ENCODE measurements around the gene SETX. TPM values are rescaled to one million over a fixed set of nuclear protein-coding genes. Genes with fewer than 3 reads are reported as not detected.
"Not testable (repeated sequence)": the region's sequence is repeated elsewhere in the genome, so short reads cannot be mapped to it uniquely, and the experiment has no call there.

SETX gene
- total RNA-seq, 1 experiment from 2014 or later: 31.8 TPM

DNA sequence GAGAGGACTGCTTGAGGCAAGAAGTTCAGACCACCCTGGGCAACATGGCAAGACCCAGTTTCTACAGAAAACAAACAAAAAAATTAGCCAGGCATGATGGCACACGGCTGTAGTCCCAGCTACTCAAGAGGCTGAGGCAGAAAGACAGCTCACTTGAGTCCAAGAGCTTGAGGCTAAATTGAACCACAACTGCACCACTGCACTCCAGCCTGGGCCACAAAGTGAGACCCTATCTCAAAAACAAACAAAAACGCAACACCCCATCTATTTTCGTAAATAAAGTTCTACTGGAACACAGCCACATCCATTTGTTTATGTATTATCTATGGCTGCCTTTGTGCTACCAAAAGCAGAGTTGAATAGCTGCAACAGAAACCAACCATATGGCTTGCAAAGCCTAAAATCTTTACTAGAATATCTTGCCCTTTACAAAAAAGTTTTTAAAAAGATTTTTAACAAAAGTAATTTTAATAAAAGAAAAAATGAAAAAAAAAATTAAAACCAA, 67.5 kb downstream of the SETX start:
- DNase-seq (ENCODE audit: low read depth): no peak

DNA sequence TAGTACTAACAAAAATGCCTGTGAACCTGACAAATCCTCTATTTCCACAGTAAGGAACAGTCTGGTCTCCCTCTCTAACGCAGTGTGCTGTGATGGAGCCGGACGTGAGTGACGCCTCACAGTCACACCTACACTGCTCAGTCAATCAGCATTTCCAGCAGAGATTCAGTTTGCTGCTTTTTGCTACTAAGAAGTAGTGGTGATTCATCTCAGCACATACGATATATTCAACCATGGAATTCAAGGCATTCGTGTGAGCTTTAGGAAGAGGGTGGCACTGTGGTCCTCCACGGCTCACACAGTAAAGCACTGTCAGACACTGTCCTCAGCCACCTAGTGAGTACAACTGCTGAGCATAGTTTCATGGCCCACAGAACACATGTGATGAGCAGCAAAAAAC, 70.9 kb downstream of the SETX start:
- DNase-seq (ENCODE audit: low read depth): no peak

DNA sequence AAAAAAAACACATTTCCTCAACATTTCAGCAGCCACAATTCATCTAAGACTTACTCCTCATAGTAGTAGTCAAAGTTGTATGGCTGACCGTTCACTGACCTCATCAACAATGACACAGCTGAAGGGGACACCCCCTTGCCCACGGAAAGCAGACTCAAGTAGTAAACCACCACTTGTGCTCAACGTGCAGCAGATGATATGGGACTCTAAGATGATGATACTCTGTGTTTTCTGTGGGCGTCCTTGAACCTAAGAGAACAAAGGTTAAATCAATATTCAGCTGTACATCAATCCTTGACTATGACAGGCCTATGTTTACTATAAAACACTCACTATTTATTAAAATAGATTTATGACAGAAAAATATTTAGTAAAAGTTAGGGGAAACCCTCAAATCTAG, 71.6 kb downstream of the SETX start:
- DNase-seq (ENCODE audit: low read depth): no peak

DNA sequence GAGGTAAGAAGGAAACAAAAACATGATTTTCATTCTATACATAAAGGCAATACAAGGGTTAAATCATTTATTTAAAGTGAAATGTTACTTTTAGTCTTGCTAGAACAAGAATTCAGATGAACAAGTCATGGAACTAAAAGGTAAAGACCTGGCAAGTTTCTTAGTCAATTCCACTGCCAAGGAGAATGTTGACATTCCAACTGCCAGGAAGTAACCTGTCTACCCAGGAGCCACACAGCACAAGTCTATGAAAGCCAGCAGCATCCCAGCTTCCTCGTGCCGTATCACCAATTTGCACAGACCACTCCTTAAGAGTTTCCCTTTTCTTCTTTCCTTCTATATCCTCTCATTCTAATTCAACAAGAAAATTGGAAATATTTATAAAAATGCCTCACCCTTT, 79.9 kb downstream of the SETX start:
- DNase-seq (ENCODE audit: low read depth): no peak

DNA sequence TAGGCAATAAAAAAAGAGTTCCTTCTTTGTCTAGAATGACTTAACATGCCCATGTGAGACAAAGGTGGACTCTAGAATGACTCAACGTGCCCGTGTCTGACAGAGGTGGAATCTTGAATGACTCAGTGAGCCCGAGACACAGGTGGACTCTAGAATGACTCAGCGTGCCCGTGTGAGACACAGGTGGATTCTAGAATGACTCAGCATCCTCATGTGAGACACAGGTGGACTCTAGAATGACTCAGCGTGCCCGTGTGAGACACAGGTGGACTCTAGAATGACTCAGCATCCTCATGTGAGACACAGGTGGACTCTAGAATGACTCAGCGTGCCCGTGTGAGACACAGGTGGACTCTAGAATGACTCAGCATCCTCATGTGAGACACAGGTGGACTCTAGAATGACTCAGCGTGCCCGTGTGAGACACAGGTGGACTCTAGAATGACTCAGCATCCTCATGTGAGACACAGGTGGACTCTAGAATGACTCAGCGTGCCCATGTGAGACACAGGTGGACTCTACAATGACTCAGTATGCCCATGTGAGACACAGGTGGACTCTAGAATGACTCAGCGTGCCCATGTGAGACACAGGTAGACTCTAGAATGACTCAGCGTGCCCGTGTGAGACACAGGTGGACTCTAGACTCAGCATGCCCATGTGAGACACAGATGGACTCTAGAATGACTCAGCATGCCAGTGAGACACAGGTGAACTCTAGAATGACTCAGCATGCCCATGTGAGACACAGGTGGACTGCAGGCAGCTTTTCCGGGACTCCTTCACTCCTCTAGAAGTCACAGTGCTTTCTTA, 84.9 kb downstream of the SETX start:
- DNase-seq (ENCODE audit: low read depth): not testable (repeated sequence)

DNA sequence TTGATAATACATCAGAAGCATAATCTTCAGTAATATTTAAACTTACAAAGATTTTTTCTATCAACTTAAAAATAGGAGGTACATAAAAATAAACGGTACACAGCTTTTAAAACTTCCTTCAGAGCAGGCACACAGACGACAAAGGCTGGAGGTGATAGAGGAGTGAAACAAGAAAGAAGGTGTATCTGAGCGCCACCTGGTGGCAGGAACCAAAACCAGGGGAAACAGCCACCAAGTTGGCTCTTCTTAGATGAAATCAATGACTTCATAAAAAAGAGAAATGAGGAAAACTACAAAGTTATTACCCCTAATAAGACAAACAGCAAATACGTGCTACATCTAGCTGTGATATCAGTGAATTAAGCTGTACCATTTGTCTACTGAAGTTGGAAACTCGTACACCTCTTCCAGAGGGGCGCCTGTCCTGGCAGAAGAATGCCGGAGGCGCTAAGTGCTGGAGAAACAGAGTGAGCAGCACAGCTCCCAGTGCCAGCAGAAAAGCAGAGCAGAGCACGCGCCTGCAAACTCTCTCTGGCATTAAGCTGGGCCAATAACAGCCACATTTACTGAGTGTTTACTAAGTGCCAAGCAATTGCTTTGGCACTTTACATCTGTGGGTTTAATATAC, 85.9 kb downstream of the SETX start:
- DNase-seq (ENCODE audit: low read depth): peak; percentile 48

DNA sequence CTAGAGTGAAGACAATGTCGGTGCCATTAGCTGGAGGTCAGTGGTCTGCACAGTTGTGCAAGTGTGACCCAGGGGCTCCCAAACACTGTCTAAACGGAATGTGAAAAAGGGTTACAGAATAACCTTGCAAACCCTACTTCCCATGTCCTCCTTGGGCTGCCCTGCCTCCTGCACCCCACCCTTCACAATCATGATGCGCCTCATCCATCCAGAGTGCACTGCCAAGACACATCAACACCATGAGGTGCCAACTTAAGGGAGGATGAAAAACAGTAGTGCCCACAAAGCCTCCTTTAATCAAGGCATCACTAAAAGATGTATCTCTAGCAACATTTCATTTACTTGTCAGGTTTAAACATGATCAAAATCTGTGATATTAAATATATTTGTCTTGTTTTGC, 87.1 kb downstream of the SETX start:
- no peak for DNase-seq (ENCODE audit: low read depth)

DNA sequence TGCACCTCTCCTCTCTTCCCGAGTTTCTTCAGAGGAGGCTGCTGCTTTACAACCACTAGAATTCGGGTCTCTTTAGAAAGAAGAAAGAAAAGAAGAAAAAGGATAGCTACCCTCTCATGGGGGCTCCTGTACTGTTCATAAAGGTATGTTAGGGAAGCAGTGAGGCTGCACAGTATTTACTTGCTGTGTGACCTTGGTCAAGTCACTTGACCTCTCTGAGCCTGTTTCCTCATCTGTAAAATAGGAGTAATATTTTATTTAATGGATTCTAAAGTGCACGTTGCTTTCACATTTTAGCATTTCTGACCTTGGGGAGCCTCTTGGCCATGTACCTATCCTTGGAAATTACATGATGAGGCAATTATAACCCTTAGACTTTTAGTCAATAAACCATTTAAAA, 88.8 kb downstream of the SETX start:
- DNase-seq (ENCODE audit: low read depth): no peak

DNA sequence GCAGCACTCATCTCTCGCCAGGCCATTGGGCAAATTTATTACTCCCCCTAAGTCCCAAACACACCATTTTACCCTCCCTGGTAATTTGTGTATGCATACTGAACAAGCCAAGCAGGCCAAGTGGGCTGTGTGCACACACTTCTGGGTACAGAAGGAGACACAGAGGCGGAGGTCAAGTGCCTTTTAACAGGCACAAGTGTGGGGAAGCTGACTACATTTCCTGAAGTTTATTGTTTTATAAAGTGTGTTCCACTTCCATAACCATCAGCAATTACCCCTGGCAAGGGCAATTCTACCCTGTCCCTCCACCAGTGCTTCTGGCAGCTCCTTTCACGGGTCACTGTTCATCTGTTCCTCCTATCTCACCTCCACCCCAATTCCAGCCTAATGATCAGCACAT, 93.9 kb downstream of the SETX start:
- no peak for DNase-seq (ENCODE audit: low read depth)

DNA sequence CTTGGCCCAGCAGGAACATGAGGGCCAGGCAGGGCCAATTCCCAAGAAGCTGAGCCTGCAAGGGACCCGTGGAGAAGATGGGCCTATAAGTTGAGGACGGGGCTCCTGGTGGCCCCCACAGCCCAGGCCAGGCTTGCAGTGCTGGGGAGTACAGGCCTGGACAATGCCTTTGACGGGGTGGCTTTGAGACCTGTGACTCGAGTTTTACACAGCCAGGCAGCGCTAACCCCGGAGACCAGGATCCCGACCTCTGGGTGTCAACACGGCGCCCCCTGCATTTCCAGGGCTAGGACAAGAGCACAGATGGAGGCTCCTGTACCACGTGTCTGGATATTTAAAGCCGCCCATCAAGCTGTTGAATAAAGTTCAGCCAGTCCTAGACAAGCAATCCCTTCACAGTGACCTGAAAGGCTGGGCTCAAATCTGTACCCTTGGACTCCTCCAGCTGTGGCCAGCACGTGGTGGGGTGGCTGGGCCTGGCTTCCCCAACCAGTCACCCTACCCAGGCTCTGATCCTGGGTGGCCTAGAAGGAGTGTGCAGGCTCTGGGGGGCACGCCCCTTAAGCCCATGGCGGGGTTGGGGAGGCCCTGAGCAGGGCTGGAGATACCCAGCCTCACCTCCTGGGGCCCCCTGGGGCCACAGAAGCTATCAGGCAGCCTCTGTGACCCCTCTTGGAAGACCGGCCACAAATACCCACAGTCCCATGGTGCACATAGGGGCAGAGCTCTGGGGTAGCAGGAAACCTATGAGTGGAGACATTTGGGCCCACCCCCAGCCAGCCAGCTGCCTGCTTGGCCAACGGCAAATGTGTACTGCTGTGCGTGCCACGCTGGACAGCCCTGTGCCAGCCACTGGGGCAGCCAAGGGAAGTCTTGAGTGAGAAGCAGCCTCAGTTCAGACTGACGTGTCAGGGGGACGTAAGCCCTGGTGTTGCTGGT, 104.2 kb downstream of the SETX start:
- DNase-seq (ENCODE audit: low read depth): no peak

DNA sequence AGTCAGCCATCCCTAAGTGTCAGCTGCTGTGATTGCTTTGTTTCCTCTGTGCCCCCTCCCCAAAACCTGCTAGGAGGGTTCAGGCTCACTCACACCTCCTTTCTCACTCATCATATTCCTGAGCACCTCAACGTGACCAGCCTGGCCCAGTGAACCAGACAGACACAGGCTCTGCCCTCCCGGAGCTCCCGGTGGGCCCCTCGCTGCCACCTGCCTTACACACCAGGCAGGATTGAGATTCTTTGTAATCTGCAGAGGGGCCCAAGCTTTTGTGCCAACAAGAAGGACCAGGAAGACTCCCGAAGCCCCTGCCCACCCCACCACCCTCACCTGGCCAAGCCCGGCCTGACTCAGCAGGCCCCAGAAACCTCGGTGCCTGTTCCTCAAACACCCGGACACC, 105.1 kb downstream of the SETX start:
- no peak for DNase-seq (ENCODE audit: low read depth)

DNA sequence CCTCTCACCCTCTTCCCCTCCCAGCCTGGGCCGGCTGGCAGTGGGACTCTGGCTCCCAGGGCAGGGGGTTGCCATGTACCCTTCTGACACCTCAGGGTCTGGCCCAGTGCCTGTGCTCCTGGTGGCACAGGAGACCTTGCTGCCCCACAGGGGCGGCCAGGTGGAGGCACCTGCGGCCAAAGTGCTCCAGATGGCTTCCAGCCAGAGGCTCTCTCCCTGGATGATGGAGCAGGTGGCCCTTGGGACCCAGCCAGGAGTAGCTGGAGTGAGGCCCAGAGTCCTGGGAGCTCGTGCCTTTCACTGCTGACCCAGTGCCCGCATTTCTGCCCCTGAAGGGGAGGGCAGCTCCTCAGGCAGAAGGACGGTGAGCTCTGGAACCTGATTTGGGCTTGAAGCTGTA, 105.7 kb downstream of the SETX start:
- no peak for DNase-seq (ENCODE audit: low read depth)

DNA sequence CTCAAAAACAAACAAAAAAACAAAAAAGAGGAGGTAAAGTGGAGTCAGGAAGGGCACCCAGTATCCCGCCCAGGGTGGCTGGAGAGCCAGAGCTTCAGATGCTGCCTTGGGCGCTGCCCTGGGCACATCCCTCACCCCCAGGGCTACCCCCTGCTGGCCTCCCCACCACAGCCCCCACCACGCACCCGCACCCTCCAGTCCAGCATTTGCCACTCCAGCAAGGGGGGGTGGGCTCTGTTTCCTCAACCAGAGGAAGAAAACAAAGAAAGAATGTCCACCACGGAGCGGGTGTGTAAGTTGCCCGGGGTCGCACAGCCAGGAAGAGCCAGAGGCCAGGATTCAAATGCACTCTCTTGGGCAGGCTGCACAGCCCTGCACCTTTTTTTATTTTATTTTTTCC, 106.8 kb downstream of the SETX start:
- no peak for DNase-seq (ENCODE audit: low read depth)

DNA sequence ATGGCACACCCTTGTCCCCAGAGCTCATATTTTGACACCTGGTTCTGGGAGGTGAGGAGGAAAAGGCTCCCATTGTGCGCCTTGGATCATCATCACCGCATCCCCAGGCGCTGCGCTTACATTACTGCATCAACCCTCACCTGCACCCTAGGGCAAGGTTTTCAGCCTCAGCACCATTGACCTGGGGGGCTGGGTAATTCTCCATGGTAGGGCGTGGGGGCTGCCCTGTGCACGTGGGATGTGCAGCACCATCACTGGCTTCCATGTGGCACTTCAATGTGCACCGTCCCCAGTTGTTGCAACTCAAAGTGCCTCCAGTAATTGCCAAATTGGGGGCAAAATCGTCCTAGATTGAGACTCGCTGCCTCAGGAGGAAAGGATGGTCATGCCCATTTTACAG, 109.3 kb downstream of the SETX start:
- no peak for DNase-seq (ENCODE audit: low read depth)

DNA sequence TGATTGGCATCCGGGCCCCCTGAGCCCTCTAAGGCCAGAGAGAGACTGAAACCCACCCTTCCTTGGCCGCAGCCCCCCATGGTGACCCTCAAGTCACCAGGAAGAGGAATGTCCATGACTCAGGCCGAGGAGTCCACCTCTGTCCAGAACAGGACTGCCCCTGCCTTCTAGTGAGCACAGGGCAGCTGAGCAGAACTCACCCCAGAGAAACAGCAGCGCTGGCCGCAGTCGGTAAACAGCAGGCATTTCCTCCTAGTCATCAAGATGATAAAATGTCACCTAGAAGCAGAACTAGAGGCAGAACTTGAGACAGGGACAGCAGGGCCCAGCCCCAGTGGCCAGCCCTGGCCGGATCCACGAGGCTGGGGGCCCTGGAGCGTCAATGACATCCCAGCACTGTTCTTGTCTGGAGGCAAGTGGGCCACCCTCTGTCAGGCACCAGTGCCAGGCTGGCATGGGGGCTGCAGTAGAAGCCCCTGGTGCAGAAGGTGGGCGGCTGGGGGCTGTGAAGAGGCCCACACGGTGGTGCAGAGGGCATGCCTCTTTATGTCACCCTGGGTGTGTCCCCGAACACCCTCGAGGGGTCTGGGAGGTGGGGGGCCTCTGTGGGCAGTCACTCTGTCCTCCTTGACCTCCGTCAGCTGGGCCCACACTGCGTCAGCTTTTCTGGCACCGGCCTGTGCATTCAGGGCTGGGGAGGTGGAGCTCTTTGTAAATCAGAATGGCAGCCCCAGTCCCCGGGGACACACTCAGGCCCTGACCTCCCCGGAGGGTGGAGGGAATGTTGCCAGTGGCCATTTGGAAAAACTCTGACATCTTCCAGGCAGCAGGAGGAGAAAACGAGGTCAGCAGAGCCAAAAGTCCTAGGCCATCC, 110.0 kb downstream of the SETX start:
- DNase-seq (ENCODE audit: low read depth): no peak

DNA sequence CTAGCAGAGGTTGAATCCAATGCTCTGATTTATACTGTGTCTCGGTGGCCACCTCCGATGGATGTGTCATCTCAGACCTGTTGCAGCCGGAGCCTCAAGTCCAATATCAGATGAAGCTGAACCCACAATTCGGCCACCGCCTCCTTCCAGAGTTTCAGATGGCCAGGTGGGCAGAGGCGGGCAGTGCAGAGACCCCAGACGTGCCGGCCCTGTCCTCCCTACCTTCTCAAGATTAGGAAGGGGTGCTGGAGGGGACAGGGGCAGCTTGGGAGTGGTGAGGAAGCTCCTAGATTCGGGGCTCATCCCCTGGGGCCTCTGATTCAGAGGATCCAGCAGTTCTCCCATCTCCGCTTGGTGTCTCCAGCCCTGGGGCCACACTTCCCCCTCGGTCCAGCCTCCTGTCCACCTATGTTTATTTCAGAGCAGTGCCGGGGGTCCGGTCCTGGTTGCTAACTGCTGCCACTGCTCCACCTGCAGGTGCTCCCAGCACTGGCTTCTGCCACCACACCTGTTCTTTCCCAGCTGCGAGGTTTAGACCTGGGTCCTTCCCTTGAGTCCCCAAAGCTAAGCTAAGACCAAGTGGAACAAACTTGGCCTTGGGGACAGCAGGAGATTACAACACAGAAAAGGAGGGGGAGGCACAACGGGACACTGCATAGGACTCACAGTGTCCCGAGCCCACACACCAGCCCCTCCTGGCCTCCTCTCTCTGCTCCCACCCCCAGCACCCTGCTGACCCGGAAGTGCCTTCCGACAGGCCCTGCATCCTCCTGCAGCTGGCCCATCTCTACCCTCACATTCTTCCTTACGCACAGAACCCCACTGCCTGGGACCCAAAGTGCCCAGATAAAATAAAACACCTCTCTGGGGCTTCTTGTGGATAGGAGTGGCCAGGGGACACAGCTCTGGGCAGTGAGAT, 111.4 kb downstream of the SETX start:
- DNase-seq (ENCODE audit: low read depth): no peak

DNA sequence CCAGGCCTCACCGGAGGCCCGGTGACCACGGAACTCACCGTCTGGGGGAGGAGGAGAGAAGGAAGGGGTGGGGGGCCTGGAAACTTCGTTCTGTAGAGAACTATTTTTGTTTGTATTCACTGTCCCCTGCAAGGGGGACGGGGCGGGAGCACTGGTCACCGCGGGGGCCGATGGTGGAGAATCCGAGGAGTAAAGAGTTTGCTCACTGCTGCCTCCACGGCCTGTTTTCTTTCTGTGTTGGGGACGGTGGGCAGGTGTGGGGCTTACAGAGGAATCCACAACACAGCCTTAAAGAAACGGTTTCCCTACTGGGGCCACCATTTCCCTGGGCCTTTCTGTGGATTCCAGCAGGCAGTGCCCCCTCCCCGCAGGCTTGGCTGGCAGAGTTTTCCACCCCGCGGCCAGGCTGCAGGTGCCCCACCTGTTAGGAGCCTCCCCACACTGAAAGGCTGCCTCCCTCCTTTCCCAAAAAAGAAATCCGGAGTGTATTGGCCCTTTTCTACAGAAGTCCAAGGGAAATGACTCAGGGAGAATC, 112.1 kb downstream of the SETX start:
- DNase-seq (ENCODE audit: low read depth): no peak

DNA sequence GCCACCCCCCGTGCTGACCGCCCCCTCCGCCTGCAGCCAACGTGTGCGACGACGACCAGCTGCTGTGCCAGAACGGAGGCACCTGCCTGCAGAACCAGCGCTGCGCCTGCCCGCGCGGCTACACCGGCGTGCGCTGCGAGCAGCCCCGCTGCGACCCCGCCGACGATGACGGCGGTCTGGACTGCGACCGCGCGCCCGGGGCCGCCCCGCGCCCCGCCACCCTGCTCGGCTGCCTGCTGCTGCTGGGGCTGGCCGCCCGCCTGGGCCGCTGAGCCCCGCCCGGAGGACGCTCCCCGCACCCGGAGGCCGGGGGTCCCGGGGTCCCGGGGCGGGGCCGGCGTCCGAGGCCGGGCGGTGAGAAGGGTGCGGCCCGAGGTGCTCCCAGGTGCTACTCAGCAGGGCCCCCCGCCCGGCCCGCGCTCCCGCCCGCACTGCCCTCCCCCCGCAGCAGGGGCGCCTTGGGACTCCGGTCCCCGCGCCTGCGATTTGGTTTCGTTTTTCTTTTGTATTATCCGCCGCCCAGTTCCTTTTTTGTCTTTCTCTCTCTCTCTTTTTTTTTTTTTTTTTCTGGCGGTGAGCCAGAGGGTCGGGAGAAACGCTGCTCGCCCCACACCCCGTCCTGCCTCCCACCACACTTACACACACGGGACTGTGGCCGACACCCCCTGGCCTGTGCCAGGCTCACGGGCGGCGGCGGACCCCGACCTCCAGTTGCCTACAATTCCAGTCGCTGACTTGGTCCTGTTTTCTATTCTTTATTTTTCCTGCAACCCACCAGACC, 112.8 kb downstream of the SETX start:
- no peak for DNase-seq (ENCODE audit: low read depth)

DNA sequence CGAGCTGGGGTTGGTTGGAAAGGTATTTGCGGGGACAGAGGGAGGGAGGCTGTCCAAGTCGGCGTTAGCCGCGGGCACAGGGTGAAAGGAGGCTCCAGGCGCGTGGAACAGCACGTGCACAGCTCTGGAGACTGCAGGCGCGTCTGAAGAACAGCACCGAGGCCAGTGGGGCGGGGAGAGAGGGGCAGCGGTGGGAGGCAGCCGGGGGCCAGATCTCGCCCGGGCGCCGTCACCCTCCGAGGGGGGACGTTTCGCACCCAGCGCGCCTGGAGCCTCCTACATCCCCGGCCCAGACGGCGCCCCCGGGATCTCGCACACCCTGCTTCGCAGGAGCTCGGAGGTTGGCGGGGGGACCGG, 113.3 kb downstream of the SETX start:
- DNase-seq (ENCODE audit: low read depth): no peak

Measured in RPMI7951 (cell line).